Measurements from ENCODE around the gene NOC2L. TPM values are rescaled to one million over a fixed set of nuclear protein-coding genes. Genes with fewer than 3 reads are reported as not detected.

The NOC2L gene
- total RNA-seq, 2 donors from 2014 or later: 83.5 to 97.3 TPM

- Histone ChIP-seq H3K36me3 (ENCODE audit: control insufficient read depth, insufficient read depth, low read length) (no peaks in the 10 kb centered on the region), H3K4me1 (ENCODE audit: control insufficient read depth, insufficient read depth, low read length) (no peaks in the 10 kb centered on the region), H3K4me3 (ENCODE audit: low read length) (no peak overlapping the region), H3K9me3 (ENCODE audit: control insufficient read depth, low read length) (no peaks in the 10 kb centered on the region), H3K27ac (ENCODE audit: low read depth, low read length) (no peak overlapping the region), H3K9ac (ENCODE audit: extremely low read depth, low read length, poor library complexity, severe bottlenecking) (no peak overlapping the region), H3K27me3 (ENCODE audit: control insufficient read depth, insufficient read depth, low read length, poor library complexity, severe bottlenecking) (peaks cover 43% of the 10 kb centered on the region)
- WGBS, 2 experiments (ENCODE audit: insufficient coverage in 1 of 2, insufficient read length in 1 of 2): 95 to 98% methylated on average over 16 to 38 of the region's 51 CpGs
- Mint-ChIP-seq H3K4me3 (no peak overlapping the region), H3K36me3 (ENCODE audit: low read depth) (peaks cover 8% of the 10 kb centered on the region), H3K9me3 (no peaks in the 10 kb centered on the region), H3K27ac (no peak overlapping the region), H3K27me3 (ENCODE audit: insufficient read depth) (peaks cover 36% of the 10 kb centered on the region), H3K4me1 (no peaks in the 10 kb centered on the region)
- DNase-seq: no peak
- TF ChIP-seq, protein P1, sequence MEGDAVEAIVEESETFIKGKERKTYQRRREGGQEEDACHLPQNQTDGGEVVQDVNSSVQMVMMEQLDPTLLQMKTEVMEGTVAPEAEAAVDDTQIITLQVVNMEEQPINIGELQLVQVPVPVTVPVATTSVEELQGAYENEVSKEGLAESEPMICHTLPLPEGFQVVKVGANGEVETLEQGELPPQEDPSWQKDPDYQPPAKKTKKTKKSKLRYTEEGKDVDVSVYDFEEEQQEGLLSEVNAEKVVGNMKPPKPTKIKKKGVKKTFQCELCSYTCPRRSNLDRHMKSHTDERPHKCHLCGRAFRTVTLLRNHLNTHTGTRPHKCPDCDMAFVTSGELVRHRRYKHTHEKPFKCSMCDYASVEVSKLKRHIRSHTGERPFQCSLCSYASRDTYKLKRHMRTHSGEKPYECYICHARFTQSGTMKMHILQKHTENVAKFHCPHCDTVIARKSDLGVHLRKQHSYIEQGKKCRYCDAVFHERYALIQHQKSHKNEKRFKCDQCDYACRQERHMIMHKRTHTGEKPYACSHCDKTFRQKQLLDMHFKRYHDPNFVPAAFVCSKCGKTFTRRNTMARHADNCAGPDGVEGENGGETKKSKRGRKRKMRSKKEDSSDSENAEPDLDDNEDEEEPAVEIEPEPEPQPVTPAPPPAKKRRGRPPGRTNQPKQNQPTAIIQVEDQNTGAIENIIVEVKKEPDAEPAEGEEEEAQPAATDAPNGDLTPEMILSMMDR (conservative IDR thresholded peaks at IDR 0.05): no peak
Measured at GRCh38 chr1:964691-965525, 5.9 kb upstream of the NOC2L start.

DNA sequence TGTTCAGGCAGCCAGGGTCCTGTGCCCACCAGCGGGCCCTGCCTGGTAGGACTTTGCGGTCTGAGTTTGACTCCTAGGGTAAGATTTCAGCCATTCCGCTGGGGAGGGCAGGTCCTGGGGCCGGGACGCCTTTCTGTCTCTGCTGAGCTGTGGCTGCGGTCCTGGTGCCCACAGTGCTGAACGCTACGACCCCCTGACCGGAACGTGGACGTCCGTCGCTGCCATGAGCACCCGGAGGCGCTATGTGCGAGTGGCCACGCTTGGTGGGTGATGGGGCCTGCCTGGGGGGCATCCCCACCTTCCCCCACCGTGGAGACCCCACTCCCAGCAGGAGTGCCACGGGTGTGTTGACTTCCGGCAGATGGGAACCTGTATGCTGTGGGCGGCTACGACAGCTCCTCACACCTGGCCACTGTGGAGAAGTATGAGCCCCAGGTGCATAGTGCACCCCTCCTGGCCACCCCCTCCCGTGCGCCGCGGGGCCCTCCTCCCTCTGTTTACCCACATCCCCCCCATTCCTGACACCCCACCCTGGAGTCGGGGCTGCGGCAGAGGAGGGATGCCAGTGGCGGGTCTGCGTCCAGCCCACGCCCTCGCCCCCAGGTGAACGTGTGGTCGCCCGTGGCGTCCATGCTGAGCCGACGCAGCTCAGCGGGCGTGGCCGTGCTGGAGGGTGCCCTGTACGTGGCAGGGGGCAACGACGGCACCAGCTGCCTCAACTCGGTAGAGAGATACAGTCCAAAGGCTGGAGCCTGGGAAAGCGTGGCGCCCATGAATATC is 4.9 kb upstream of the NOC2L start:
- no peak overlapping the region for H3K9ac ChIP-seq (ENCODE audit: extremely low read depth, low read length, poor library complexity, severe bottlenecking)
- H3K4me3 ChIP-seq (ENCODE audit: low read length): no peak overlapping the region
- Mint-ChIP-seq H3K27me3 (ENCODE audit: insufficient read depth) (peaks cover 31% of the 10 kb centered on the region), H3K36me3 (ENCODE audit: low read depth) (peaks cover 8% of the 10 kb centered on the region), H3K4me3 (no peak overlapping the region), H3K4me1 (no peaks in the 10 kb centered on the region), H3K27ac (no peak overlapping the region), H3K9me3 (no peaks in the 10 kb centered on the region)
- peaks cover 40% of the 10 kb centered on the region for H3K27me3 ChIP-seq (ENCODE audit: control insufficient read depth, insufficient read depth, low read length, poor library complexity, severe bottlenecking)
- WGBS, 2 experiments (ENCODE audit: insufficient coverage in 1 of 2, insufficient read length in 1 of 2): 95 to 98% methylated on average over 20 to 47 of the region's 47 CpGs
- TF ChIP-seq, protein P1 (conservative IDR thresholded peaks at IDR 0.05): no peak
- no peaks in the 10 kb centered on the region for H3K36me3 ChIP-seq (ENCODE audit: control insufficient read depth, insufficient read depth, low read length)
- H3K4me1 ChIP-seq (ENCODE audit: control insufficient read depth, insufficient read depth, low read length): no peaks in the 10 kb centered on the region
- H3K9me3 ChIP-seq (ENCODE audit: control insufficient read depth, low read length): no peaks in the 10 kb centered on the region
- DNase-seq: no peak
- no peak overlapping the region for H3K27ac ChIP-seq (ENCODE audit: low read depth, low read length)

- no peaks in the 10 kb centered on the region for H3K36me3 ChIP-seq (ENCODE audit: control insufficient read depth, insufficient read depth, low read length)
- no peak for DNase-seq
- Mint-ChIP-seq H3K9me3 (no peaks in the 10 kb centered on the region), H3K27ac (no peak overlapping the region), H3K27me3 (ENCODE audit: insufficient read depth) (peaks cover 25% of the 10 kb centered on the region), H3K36me3 (ENCODE audit: low read depth) (peaks cover 8% of the 10 kb centered on the region), H3K4me1 (peaks cover 3% of the 10 kb centered on the region), H3K4me3 (no peak overlapping the region)
- H3K4me1 ChIP-seq (ENCODE audit: control insufficient read depth, insufficient read depth, low read length): no peaks in the 10 kb centered on the region
- H3K27ac ChIP-seq (ENCODE audit: low read depth, low read length): no peak overlapping the region
- no peak overlapping the region for H3K4me3 ChIP-seq (ENCODE audit: low read length)
- no peak overlapping the region for H3K9ac ChIP-seq (ENCODE audit: extremely low read depth, low read length, poor library complexity, severe bottlenecking)
- peaks cover 34% of the 10 kb centered on the region for H3K27me3 ChIP-seq (ENCODE audit: control insufficient read depth, insufficient read depth, low read length, poor library complexity, severe bottlenecking)
- WGBS, 2 experiments (ENCODE audit: insufficient coverage in 1 of 2, insufficient read length in 1 of 2): 94 to 96% methylated on average over 10 to 16 of the region's 16 CpGs
- TF ChIP-seq, protein P1 (conservative IDR thresholded peaks at IDR 0.05): no peak
- no peaks in the 10 kb centered on the region for H3K9me3 ChIP-seq (ENCODE audit: control insufficient read depth, low read length)
Measured at GRCh38 chr1:963301-963651, 4.2 kb upstream of the NOC2L start.
